Mesendoderm (in vitro differentiated cells): ENCODE measurements around the gene CHST11.

Experiments
- DNase-seq: peaks from one replicate; pipeline ENCODE4 v3.0.0; 2013
- H2AK5ac ChIP-seq: 2 replicates; pipeline ENCODE4 v1.6.1; 2013; ENCODE audit warnings: low read length, inconsistent platforms
- H2BK120ac ChIP-seq: 2 replicates; pipeline ENCODE4 v1.6.1; 2013; ENCODE audit warnings: low read depth, mild to moderate bottlenecking, low read length, moderate library complexity, mixed read lengths
- H2BK15ac ChIP-seq: replicated peaks from 2 replicates; pipeline ENCODE4 v1.6.1; 2013; ENCODE audit warnings: low read depth, mild to moderate bottlenecking, moderate library complexity
- H2BK5ac ChIP-seq: 2 replicates; pipeline ENCODE4 v1.6.1; 2013; ENCODE audit warnings: low read length, inconsistent platforms
- H3K18ac ChIP-seq: 2 replicates; pipeline ENCODE4 v1.6.1; 2013; ENCODE audit warnings: mild to moderate bottlenecking, low read length, mixed read lengths
- H3K23ac ChIP-seq: one replicate; pipeline ENCODE4 v1.6.1; 2013; ENCODE audit warnings: low read length
- H3K27ac ChIP-seq: 2 replicates; pipeline ENCODE4 v1.5.1; 2013; ENCODE audit warnings: low read depth, mild to moderate bottlenecking, inconsistent platforms, low read length, moderate library complexity
- H3K27me3 ChIP-seq: 2 replicates; pipeline ENCODE4 v1.6.1; 2013; ENCODE audit warnings: low read length, control low read depth, mild to moderate bottlenecking, inconsistent platforms; ENCODE audit not compliant: insufficient read depth, poor library complexity
- H3K36me3 ChIP-seq: 2 replicates; pipeline ENCODE4 v1.6.1; 2013; ENCODE audit warnings: low read length, inconsistent platforms; ENCODE audit not compliant: control insufficient read depth, insufficient read depth
- H3K4ac ChIP-seq: one replicate; pipeline ENCODE4 v1.6.1; 2013; ENCODE audit warnings: low read depth, mild to moderate bottlenecking, low read length, moderate library complexity
- H3K4me1 ChIP-seq: 2 replicates; pipeline ENCODE4 v1.6.1; 2013; ENCODE audit warnings: low read depth, low read length, inconsistent platforms; ENCODE audit not compliant: control insufficient read depth
- H3K4me2 ChIP-seq: 2 replicates; pipeline ENCODE4 v1.6.1; 2013; ENCODE audit warnings: low read length
- H3K4me3 ChIP-seq: 2 replicates; pipeline ENCODE4 v1.5.1; 2013; ENCODE audit warnings: mild to moderate bottlenecking, low read length
- H3K56ac ChIP-seq: one replicate; pipeline ENCODE4 v1.6.1; 2013; ENCODE audit warnings: low read length
- H3K79me1 ChIP-seq: 2 replicates; pipeline ENCODE4 v1.6.1; 2013; ENCODE audit warnings: low read length, inconsistent platforms
- H3K79me2 ChIP-seq: 2 replicates; pipeline ENCODE4 v1.6.1; 2013; ENCODE audit warnings: mild to moderate bottlenecking, low read length; ENCODE audit not compliant: control insufficient read depth, insufficient read depth
- H3K9ac ChIP-seq: 2 replicates; pipeline ENCODE4 v1.6.1; 2013; ENCODE audit warnings: low read length, inconsistent platforms
- H4K5ac ChIP-seq: one replicate; pipeline ENCODE4 v1.6.1; 2013; ENCODE audit warnings: low read length
- H4K8ac ChIP-seq: one replicate; pipeline ENCODE4 v1.6.1; 2013; ENCODE audit warnings: low read depth, mild to moderate bottlenecking, control low read depth, low read length, moderate library complexity
- WGBS: extraction: QIAGEN DNeasy Blood & Tissue Kit; methylation state at CpG from one replicate; pipeline ENCODE4 v1.1.7; 2013; ENCODE audit warnings: low lambda C conversion rate, missing lambda C conversion rate; ENCODE audit not compliant: insufficient coverage; ENCODE audit errors: extremely low coverage; 5-methylcytosine and 5-hydroxymethylcytosine counted together

The CHST11 gene

GRCh38 chr12:104763168-104763805 is 306.5 kb downstream of the CHST11 start:
- Histone ChIP-seq H4K8ac (no peak overlapping the region), H2AK5ac (no peak overlapping the region), H2BK15ac (no peak overlapping the region), H3K4me3 (no peak overlapping the region), H3K18ac (no peak overlapping the region), H2BK5ac (no peak overlapping the region), H3K36me3 (no peaks in the 10 kb centered on the region), H2BK120ac (no peak overlapping the region), H3K56ac (no peak overlapping the region), H3K23ac (no peak overlapping the region), H3K27me3 (no peaks in the 10 kb centered on the region), H3K4me1 (no peaks in the 10 kb centered on the region), H3K4me2 (no peak overlapping the region), H3K4ac (no peak overlapping the region), H3K79me2 (no peaks in the 10 kb centered on the region), H3K9ac (no peak overlapping the region), H3K27ac (no peak overlapping the region), H4K5ac (no peak overlapping the region), H3K79me1 (no peaks in the 10 kb centered on the region)
- no CpG with 5 or more reads among the region's 6 CpGs for WGBS
- DNase-seq: no peak

- Histone ChIP-seq H3K4me3 (no peak overlapping the region), H3K9ac (no peak overlapping the region), H3K36me3 (no peaks in the 10 kb centered on the region), H3K56ac (no peak overlapping the region), H2BK120ac (no peak overlapping the region), H4K8ac (no peak overlapping the region), H4K5ac (no peak overlapping the region), H3K79me1 (no peaks in the 10 kb centered on the region), H3K27me3 (no peaks in the 10 kb centered on the region), H2AK5ac (no peak overlapping the region), H3K4me1 (no peaks in the 10 kb centered on the region), H2BK15ac (no peak overlapping the region), H3K4ac (no peak overlapping the region), H3K27ac (no peak overlapping the region), H3K79me2 (no peaks in the 10 kb centered on the region), H3K18ac (no peak overlapping the region), H3K4me2 (no peak overlapping the region), H3K23ac (no peak overlapping the region), H2BK5ac (no peak overlapping the region)
- WGBS: no CpG with 5 or more reads among the region's 8 CpGs
- no peak for DNase-seq
Measured at GRCh38 chr12:104764225-104765091, 307.7 kb downstream of the CHST11 start.

GRCh38 chr12:104767261-104767660 is 310.5 kb downstream of the CHST11 start:
- no peaks in the 10 kb centered on the region for H3K27me3 ChIP-seq
- H3K4me3 ChIP-seq: no peak overlapping the region
- no peaks in the 10 kb centered on the region for H3K79me1 ChIP-seq
- H3K27ac ChIP-seq: no peak overlapping the region
- no peak overlapping the region for H3K23ac ChIP-seq
- no peak overlapping the region for H3K9ac ChIP-seq
- H2BK5ac ChIP-seq: no peak overlapping the region
- H3K4me1 ChIP-seq: no peaks in the 10 kb centered on the region
- H4K8ac ChIP-seq: no peak overlapping the region
- no peaks in the 10 kb centered on the region for H3K79me2 ChIP-seq
- H2BK15ac ChIP-seq: no peak overlapping the region
- no peak overlapping the region for H3K56ac ChIP-seq
- H3K18ac ChIP-seq: no peak overlapping the region
- H3K36me3 ChIP-seq: no peaks in the 10 kb centered on the region
- no peak overlapping the region for H4K5ac ChIP-seq
- WGBS: no CpG with 5 or more reads among the region's 3 CpGs
- no peak for DNase-seq
- no peak overlapping the region for H3K4ac ChIP-seq
- no peak overlapping the region for H3K4me2 ChIP-seq
- no peak overlapping the region for H2AK5ac ChIP-seq
- no peak overlapping the region for H2BK120ac ChIP-seq

- no peak overlapping the region for H2BK5ac ChIP-seq
- no peak overlapping the region for H3K4me2 ChIP-seq
- no peaks in the 10 kb centered on the region for H3K79me2 ChIP-seq
- H3K4me3 ChIP-seq: no peak overlapping the region
- no peak overlapping the region for H3K27ac ChIP-seq
- no peak overlapping the region for H4K5ac ChIP-seq
- no peak overlapping the region for H4K8ac ChIP-seq
- H2BK120ac ChIP-seq: no peak overlapping the region
- H3K4me1 ChIP-seq: no peaks in the 10 kb centered on the region
- H3K9ac ChIP-seq: no peak overlapping the region
- no peak overlapping the region for H3K56ac ChIP-seq
- no peaks in the 10 kb centered on the region for H3K79me1 ChIP-seq
- no peak overlapping the region for H3K4ac ChIP-seq
- no peak overlapping the region for H3K23ac ChIP-seq
- H2BK15ac ChIP-seq: no peak overlapping the region
- no peaks in the 10 kb centered on the region for H3K36me3 ChIP-seq
- H2AK5ac ChIP-seq: no peak overlapping the region
- DNase-seq: no peak
- no peaks in the 10 kb centered on the region for H3K27me3 ChIP-seq
- H3K18ac ChIP-seq: no peak overlapping the region
Measured at GRCh38 chr12:104768033-104768432, 311.3 kb downstream of the CHST11 start.

GRCh38 chr12:104769144-104769561 is 312.4 kb downstream of the CHST11 start:
- H3K36me3 ChIP-seq: no peaks in the 10 kb centered on the region
- no peak overlapping the region for H3K18ac ChIP-seq
- H3K4me2 ChIP-seq: no peak overlapping the region
- no peak overlapping the region for H3K4me3 ChIP-seq
- no peaks in the 10 kb centered on the region for H3K79me1 ChIP-seq
- no CpG with 5 or more reads among the region's 6 CpGs for WGBS
- H3K4me1 ChIP-seq: no peaks in the 10 kb centered on the region
- H4K5ac ChIP-seq: no peak overlapping the region
- H2BK15ac ChIP-seq: no peak overlapping the region
- H3K27ac ChIP-seq: no peak overlapping the region
- no peak overlapping the region for H3K4ac ChIP-seq
- H3K79me2 ChIP-seq: no peaks in the 10 kb centered on the region
- H3K23ac ChIP-seq: no peak overlapping the region
- no peak overlapping the region for H2BK120ac ChIP-seq
- H3K9ac ChIP-seq: no peak overlapping the region
- DNase-seq: no peak
- no peaks in the 10 kb centered on the region for H3K27me3 ChIP-seq
- no peak overlapping the region for H2BK5ac ChIP-seq
- H3K56ac ChIP-seq: no peak overlapping the region
- no peak overlapping the region for H2AK5ac ChIP-seq
- H4K8ac ChIP-seq: no peak overlapping the region
